ENCODE measurements around the gene EEFSEC. TPM values are rescaled to one million over a fixed set of nuclear protein-coding genes. Genes with fewer than 3 reads are reported as not detected.

EEFSEC gene
- total and polyA plus RNA-seq, 2 of the 8 experiments (the other 6 are each of a cell fraction or from before 2014, with no cell fraction given) = 13.1 to 19.8 TPM

- Histone ChIP-seq H3K27me3 (replicated peaks in 1 of 4; ENCODE audit: control insufficient read depth in 3 of 4, extremely low read depth in 1 of 4, insufficient read depth in 3 of 4, low read length in 3 of 4) (no peaks in the 10 kb centered on the region), H3K79me1 (ENCODE audit: low read depth, low read length) (no peaks in the 10 kb centered on the region), H2AFZ (ENCODE audit: low read length) (no peak overlapping the region), H3K4me2 (ENCODE audit: insufficient read depth in 1 of 2, low read depth in 2 of 2, low read length in 2 of 2) (no peak overlapping the region), H3K79me2 (ENCODE audit: control insufficient read depth in 1 of 2, insufficient read depth in 2 of 2, low read length in 2 of 2) (no peaks in the 10 kb centered on the region), H3K14ac (ENCODE audit: insufficient read length) (no peak overlapping the region), H3K4me3 (ENCODE audit: extremely low read depth in 1 of 4, insufficient read depth in 2 of 4, low read depth in 3 of 4, low read length in 4 of 4) (no peak overlapping the region), H4K5ac (ENCODE audit: insufficient read length, low read depth, low read length) (no peak overlapping the region), H4K8ac (ENCODE audit: extremely low read depth, insufficient read depth, low read length) (no peak overlapping the region), H2BK120ac (replicated peaks; ENCODE audit: low read depth, low read length) (no peak overlapping the region), H3K27ac (ENCODE audit: low read depth, low read length) (no peak overlapping the region), H2BK20ac (ENCODE audit: low read length) (no peak overlapping the region), H3K9ac (replicated peaks in 1 of 4; ENCODE audit: extremely low read depth in 1 of 4, low read depth in 3 of 4, low read length in 3 of 4) (no peak overlapping the region), H2AK5ac (ENCODE audit: low read depth, low read length) (no peak overlapping the region), H3K23me2 (ENCODE audit: low read depth, low read length) (no peaks in the 10 kb centered on the region), H4K20me1 (replicated peaks in 1 of 2; ENCODE audit: control insufficient read depth in 1 of 2, insufficient read depth in 2 of 2, low read length in 2 of 2) (no peaks in the 10 kb centered on the region), H3K36me3 (ENCODE audit: control insufficient read depth in 2 of 4, insufficient read depth in 4 of 4, low read length in 3 of 4) (no peaks in the 10 kb centered on the region), H3K23ac (ENCODE audit: insufficient read length) (no peak overlapping the region), H3K18ac (ENCODE audit: extremely low read depth, low read length) (no peak overlapping the region; the same call in 1 of the 2 replicates), H3K4me1 (replicated peaks in 1 of 4; ENCODE audit: control insufficient read depth in 3 of 4, insufficient read depth in 4 of 4, low read length in 3 of 4) (no peaks in the 10 kb centered on the region), H2BK12ac (ENCODE audit: low read depth, low read length) (no peak overlapping the region), H2BK15ac (ENCODE audit: low read length) (no peak overlapping the region), H2BK5ac (ENCODE audit: low read depth, low read length) (no peak overlapping the region), H3K4ac (replicated peaks; ENCODE audit: insufficient read length, low read depth, low read length) (no peak overlapping the region), H3K9me3 (ENCODE audit: insufficient read depth in 2 of 2, low read depth in 1 of 2, low read length in 1 of 2) (no peaks in the 10 kb centered on the region), H4K91ac (replicated peaks; ENCODE audit: insufficient read length, low read length) (no peak overlapping the region), H3K56ac (replicated peaks; ENCODE audit: insufficient read length, low read depth, low read length) (no peak overlapping the region)
- POLR2A ChIA-PET (ENCODE audit: partially characterized antibody) = no interaction called here
- WGBS, 2 experiments (ENCODE audit: extremely low coverage in 1 of 2, insufficient coverage in 1 of 2, insufficient read length in 1 of 2, insufficient replicate concordance in 2 of 2, low coverage in 1 of 2, low lambda C conversion rate in 2 of 2, missing lambda C conversion rate in 1 of 2) = 92% methylated on average over 4 of the region's 4 CpGs; no CpG with 5 or more reads in 1 of the 2 experiments
- CTCF ChIA-PET (ENCODE audit: partially characterized antibody) = interaction anchor here (0.9 to 5.1 kb wide), 2 partner anchors 21 to 27 kb away, joined by 3 to 22 read pairs; no protein-coding TSS in a partner anchor
- FAIRE-seq (no peak), DNase-seq (ENCODE audit: low read depth in 1 of 2, low spot score in 2 of 2) (peak in 1 of 2 experiments; percentile 35)
- TF ChIP-seq KDM4A (IDR thresholded peaks at IDR 0.05; ENCODE audit: low read depth, low read length, severe bottlenecking) = no peak
- no peak for TF ChIP-seq CTBP2 (IDR thresholded peaks at IDR 0.05; ENCODE audit: borderline replicate concordance, insufficient read depth, insufficient read length, low read length)
- no peak for TF ChIP-seq RFX5 (IDR thresholded peaks at IDR 0.05; ENCODE audit: borderline replicate concordance, low read depth, low read length)
- TF ChIP-seq CHD2 (IDR thresholded peaks at IDR 0.05; ENCODE audit: low read length) = no peak
- no peak for TF ChIP-seq TCF12 (IDR thresholded peaks at IDR 0.05; ENCODE audit: low read depth, low read length)
- no peak for TF ChIP-seq CBX5 (IDR thresholded peaks at IDR 0.05; ENCODE audit: low read depth, low read length)
- TF ChIP-seq SAP30 (IDR thresholded peaks at IDR 0.05; ENCODE audit: insufficient read depth, insufficient replicate concordance, low read length) = no peak
- no peak for TF ChIP-seq ZNF274 (IDR thresholded peaks at IDR 0.05; ENCODE audit: borderline replicate concordance, extremely low read depth, low read length)
- TF ChIP-seq ATF2 (IDR thresholded peaks at IDR 0.05; ENCODE audit: low read length) = no peak
- TF ChIP-seq SRF (IDR thresholded peaks at IDR 0.05; ENCODE audit: low read depth, low read length) = no peak
- no peak for TF ChIP-seq MAFK (IDR thresholded peaks at IDR 0.05; ENCODE audit: low read depth, low read length)
- no peak for TF ChIP-seq SIX5 (IDR thresholded peaks at IDR 0.05; ENCODE audit: low read depth, low read length)
- TF ChIP-seq RBBP5 (IDR thresholded peaks at IDR 0.05; ENCODE audit: borderline replicate concordance, low read depth, low read length) = no peak
Measured at GRCh38 chr3:128294999-128295468, 141.8 kb downstream of the EEFSEC start.
